Activated CD4-positive, alpha-beta T cell treated with anti-CD3 and anti-CD28 coated beads for 24 hours (primary cell): ENCODE measurements around the gene TRIM49D2.
"Not testable (repeated sequence)": the region's sequence is repeated elsewhere in the genome, so short reads cannot be mapped to it uniquely, and the experiment has no call there.

Experiments used
- DNase-seq, 2 donors: peaks; one replicate each; pipeline ENCODE4 v3.0.0-alpha.2; 2020; ENCODE audit warnings: low read depth in 2 of 2

Gene TRIM49D2

GRCh38 chr11:89923764-89924163 is at the start of gene TRIM49D2:
Gene TRIM49D2, plus strand, starts transcription at chr11:89924064. Its CDS starts 2,698 bp downstream, at chr11:89926762.
- not testable (repeated sequence) for DNase-seq

- not testable (repeated sequence) for DNase-seq
Measured at GRCh38 chr11:89877511-89877910, 46.4 kb upstream of the TRIM49D2 start.

- DNase-seq: not testable (repeated sequence)
Measured at GRCh38 chr11:89893245-89893644, 30.6 kb upstream of the TRIM49D2 start.

GRCh38 chr11:89900809-89901208 is 23.1 kb upstream of the TRIM49D2 start:
- not testable (repeated sequence) for DNase-seq

GRCh38 chr11:89922195-89922660 is 1.6 kb upstream of the TRIM49D2 start, which contains the start of gene TRIM49D1:
Gene TRIM49D1, minus strand, starts transcription at chr11:89922245. Its CDS starts 4,535 bp downstream, at chr11:89917710.
- DNase-seq: no peak

- not testable (repeated sequence) for DNase-seq
Measured at GRCh38 chr11:89960833-89961232, 37.0 kb downstream of the TRIM49D2 start.

GRCh38 chr11:89965737-89966136 is 41.9 kb downstream of the TRIM49D2 start, which contains the start of gene TRIM64:
Gene TRIM64, plus strand, starts transcription at chr11:89966037. Its CDS starts 2,467 bp downstream, at chr11:89968504.
- not testable (repeated sequence) for DNase-seq
